Midbrain (tissue), 1 donor: ENCODE measurements around the gene MATCAP1.
A peak's percentile ranks its signal among the peaks of the same experiment; 100 is the strongest.

Experiments used
- DNase-seq: peaks from one replicate; lab custom pipeline; 2025; lab: John Stamatoyannopoulos, UW

Gene MATCAP1

DNA sequence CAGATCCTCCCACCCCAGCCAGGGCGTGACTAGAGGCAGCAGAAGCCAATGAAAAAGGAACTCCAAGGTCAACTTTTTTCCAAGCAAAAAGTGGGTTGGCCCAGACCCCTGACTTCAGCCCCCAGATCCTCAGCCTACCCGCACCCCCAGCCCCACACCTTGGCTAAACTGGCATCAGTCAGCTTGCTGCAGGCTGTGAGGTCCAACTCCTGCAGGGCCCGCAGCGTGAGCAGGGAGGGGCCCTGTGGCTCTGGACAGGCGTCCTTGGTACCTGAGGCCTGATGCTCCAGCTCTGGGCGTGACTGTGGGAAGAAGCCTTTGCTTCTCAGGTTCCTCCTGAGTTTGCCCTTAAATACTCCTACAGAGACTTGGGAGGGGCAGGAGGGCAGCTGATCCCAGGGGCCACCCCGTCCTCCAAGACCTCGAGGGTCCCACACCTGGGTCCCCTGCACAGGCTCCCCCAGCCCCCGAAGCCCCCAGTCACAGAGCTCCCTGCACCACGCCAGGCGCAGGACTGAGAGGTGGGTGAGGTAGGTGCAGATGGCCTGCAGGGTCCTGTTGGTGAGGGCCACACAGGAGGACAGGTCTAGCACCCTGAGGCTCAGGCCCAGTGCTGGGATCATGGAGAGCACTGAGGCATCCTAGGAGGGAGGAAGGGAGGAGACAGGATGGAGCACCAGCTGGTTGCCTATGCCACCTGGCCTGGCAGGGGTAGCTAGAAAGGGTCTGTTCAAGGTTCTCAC is 24.6 kb upstream of the MATCAP1 start:
- DNase-seq: no peak

DNA sequence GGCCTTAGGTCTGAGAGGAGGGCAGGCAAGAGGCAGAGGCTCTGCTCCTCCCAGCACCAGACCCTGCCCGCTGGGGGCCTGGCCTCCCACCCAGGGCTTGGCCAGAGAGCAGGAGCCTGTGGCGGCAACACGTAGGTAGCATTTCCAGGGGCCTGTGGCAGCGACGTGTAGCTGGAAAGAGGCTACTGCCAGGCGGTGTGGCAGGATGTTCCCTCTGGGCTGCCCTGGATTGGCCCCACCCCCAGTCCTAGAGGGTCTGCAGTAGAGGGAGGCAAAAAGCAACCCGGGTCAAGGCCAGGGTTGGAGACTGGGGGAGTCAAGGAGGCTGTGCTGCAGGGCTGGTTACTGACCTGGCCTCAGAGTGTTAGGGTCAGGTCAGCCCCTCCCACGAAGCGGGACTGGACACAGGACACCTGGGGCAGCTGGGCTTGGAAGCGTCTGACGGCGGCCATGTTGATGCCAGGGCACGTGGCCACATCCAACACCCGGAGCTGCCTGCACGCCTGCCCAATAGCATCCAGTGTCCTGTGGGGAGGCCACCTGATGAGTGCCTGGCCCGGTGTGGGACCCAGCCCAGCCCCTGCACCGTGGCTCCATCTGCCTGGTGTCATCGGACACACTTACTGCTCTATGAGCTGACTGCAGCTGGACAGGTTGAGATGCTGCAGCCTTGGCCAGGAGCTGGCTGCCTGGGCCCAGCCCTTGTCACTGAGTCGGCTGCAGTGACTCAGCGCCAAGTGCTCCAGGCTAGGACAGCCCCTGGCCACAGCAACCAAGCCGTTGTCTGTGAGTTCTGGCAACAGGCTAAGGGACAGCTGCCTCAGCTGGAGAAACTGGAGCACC is 23.7 kb upstream of the MATCAP1 start:
- DNase-seq: no peak

DNA sequence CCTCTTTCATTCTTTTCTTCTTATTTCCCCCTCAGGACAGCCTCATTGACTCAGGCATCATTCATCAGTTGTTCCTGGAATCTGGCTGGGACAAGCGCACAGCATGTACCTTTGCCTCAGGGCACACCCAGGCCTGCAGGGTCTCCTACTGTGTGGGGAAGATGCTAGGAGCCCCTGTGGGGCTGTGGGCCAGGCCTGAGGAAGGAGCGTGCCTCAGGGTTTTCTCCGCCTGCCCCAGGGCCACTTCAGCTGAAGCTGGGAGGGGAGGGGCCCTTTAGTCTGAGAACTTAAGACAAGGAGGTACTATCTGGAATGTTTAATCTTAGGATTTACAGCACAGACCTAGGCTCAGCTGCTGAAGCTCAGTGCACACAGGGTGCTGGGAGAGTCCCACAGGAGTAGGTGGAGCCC is 23.1 kb upstream of the MATCAP1 start:
- no peak for DNase-seq

DNA sequence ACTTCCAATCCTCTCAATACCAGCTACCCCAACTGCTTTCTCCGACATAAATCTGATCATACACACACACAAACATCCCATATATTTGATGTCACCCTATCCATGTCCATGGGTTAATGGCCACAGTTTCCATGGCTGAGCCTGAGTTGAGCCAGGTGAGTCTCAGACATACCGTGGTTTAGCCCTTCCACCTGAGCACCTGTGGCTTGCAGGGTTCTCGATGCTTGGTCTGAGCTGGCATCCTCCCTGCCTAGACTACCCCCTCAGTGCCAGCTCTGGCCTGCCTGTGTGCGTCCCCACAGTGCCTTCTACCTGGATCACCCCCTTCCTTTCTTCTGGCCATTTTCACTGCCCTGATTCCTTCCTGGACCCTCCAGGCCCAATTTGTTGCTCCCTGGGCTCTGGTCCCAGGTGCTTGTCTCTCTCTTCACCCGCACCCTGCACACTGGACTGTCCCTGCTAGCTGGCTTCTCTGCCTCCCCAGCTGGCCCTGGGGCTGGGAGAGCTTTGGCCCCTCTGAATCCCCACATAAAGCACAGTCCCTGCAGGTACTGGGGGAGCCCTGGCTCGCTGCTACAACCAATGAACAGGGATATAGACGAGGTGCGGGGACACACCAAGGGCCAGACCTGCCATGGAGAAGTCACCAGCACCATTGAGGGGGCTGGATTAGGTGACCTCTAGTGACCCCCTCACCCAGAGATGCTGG is 22.5 kb upstream of the MATCAP1 start:
- DNase-seq: no peak

DNA sequence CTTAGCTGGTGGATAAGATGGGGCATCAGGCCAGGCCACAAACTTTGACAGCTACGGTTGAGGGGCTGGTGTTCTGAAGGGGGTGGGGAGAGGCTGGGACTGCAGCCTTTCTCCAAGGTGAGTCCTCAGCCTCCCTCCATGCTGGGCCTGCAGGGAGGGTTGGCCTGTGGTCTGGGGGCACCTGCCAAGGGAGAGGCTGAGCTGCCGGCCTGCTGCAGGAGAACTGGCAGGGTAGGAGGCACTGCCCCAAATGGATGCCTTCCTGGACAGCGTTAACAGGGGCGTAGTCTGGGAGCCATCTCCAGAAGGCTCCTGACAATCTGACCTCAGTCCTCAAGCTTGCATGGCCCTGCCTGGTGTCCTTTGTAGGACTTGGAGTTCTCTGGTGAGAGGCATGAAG is 20.3 kb upstream of the MATCAP1 start:
- no peak for DNase-seq

DNA sequence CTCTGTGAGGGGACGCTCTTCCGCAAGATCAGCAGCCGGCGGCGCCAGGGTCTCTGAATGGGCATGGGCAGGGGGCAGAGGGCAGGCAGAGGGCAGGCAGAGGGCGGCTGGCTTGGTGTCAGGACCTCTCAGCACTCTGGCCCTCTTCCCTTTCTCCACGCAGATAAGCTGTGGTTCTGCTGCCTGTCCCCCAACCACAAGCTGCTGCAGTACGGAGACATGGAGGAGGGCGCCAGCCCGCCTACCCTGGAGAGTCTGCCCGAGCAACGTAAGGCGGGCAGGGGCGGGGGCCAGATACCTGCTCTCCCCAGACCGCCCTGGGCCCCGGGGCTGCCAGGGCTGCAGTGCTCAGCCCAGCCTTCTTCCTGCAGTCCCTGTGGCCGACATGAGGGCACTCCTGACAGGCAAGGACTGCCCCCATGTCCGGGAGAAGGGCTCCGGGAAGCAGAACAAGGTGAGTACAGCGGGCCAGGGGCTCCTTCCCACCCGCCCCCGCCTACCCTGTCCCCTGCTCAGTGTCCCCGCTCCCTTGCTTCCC is 19.3 kb upstream of the MATCAP1 start:
- DNase-seq: no peak

DNA sequence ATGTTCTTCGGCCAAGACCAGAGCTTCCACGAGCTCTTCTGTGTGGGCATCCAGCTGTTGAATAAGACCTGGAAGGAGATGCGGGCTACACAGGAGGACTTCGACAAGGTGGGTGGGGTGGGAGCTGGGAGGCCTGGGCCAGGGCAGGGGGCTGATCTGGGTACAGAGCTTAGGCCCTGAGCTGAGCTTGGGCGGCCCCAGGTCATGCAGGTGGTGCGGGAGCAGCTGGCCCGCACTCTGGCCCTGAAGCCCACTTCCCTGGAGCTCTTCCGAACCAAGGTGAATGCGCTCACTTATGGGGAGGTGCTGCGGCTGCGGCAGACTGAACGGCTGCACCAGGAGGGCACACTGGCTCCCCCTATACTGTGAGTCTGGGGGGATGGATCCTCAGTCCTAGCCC is 18.7 kb upstream of the MATCAP1 start:
- DNase-seq: no peak

DNA sequence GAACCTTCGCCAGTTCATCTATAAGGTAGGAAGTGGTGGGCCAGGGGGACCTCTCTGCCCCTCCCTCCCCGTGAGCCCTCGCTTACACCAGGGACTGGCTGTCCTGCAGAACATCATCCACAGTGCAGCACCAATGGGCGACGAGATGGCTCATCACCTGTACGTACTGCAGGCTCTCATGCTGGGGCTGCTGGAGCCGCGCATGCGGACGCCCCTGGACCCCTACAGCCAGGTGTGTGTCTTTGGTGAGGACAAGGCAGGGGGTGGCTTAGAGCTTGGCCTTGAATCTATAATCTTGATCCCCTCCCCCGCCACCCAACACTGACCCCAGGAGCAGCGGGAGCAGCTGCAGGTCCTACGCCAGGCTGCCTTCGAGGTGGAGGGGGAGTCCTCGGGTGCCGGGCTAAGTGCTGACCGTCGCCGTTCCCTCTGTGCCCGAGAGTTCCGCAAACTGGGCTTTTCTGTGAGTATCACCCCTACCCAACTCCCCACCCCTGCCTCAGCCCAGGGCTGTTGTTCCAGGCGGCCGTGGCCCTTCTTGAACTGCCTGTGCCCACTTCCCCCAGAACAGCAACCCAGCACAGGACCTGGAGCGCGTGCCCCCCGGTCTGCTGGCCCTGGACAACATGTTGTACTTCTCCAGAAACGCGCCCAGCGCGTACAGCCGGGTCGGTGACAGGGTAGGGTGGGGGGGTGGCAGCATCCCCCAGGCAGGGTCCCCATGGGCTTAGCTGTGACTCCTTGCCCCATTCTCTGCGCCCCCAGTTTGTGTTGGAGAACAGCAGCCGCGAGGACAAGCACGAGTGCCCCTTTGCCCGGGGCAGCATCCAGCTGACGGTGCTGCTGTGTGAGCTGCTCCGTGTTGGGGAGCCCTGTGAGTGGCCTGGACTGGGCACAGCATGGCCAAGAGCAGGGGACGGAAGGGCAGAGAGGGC is 17.9 kb upstream of the MATCAP1 start:
- DNase-seq: no peak

DNA sequence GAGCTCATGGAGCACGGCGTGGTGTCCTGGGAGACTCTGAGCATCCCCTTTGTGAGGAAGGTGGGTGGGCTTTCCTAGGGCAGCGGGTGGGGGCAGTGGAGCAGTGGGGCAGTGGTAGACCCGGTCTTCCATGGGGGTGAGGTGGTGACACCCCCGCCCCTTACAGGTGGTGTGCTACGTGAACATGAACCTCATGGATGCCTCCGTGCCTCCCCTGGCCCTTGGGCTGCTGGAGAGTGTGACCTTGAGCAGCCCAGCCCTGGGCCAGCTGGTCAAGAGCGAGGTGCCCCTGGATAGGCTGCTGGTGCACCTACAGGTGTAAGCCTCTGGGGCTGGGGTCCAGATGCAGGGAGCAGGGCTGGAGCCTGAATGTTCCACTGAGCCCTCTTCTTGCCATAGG is 16.7 kb upstream of the MATCAP1 start:
- DNase-seq: no peak

DNA sequence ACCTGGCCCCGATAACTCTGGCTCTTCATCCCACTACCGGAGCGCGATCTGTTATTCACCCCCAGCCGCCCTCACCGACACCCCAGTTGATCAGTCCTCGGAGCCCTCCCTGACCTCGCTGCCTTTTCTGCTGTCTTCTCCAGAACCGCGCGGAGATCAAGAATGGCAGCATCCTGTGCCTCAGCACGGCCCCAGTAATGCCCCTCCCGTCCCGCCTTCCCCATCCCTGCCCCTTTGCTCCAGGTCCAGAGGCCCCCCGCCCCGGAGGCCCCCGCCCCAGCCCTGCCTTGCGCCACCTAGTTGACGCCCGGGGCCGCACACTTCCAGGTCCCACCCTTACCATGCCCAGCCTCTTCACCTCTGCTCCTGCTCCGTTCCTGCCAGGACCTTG is 16.0 kb upstream of the MATCAP1 start:
- no peak for DNase-seq

DNA sequence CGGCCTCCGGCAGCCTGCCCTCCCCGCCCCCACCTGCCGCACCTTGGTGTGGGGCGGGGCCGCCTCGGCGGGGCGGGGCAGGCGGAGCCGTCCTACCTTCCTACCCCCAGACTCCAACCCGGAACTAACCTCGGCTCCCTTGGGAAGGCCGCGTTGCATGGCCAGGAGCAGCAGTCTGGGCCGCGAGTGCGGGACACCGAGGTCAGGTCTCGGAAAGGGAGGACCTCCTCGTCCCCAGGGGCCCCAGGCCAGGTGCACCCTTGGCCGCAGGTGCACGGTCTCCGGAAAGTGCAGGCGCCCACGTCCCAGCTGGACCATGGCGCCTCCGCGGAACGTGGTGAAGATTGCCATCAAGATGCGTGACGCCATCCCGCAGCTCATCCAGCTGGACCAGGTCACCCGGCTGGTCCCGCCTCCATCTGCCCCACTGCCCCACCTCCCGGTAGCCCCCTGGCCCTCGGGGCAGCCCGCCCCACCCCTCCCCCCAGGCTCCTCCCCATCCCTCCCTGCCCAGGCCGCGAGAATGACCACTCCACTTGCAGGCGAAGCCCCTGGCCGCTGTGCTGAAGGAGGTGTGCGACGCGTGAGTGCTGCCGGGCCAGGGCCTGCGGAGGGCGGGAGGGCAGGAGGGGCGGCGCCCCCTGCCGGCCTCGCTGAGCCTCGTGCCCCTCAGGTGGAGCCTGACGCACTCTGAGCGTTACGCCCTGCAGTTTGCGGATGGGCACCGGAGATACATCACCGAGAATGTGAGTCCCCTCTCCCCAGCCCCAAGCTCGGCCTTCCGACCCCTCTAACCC is 15.4 kb upstream of the MATCAP1 start, which contains the start of gene ELMO3:
Gene ELMO3, plus strand, starts transcription at position 121 of the 797 bp plus-strand sequence. Its CDS starts 196 bp downstream, at position 317.
- DNase-seq: no peak

DNA sequence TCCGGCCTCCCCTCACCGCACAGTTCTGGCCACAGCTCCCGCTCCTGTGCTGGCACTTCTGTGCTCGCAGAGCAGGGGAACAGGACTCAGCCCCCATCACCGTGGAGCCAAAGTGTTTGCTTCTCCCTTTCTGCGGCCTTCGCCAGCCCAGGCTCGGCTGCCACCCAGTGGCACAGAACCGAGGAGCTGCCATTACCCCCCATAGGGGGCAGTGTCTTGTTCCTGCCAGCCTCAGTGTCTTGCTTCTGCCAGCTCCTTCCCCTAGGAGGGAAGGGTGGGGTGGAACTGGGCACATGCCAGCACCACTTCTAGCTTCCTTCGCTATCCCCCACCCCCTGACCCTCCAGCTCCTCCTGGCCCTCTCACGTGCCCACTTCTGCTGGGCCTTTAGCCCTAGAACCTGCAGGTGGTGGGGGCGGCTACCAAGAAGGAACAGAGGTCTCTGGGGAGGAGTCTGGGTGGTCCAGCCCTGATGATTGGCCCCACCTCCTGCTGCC is 14.5 kb upstream of the MATCAP1 start:
- peak; percentile 49 for DNase-seq

DNA sequence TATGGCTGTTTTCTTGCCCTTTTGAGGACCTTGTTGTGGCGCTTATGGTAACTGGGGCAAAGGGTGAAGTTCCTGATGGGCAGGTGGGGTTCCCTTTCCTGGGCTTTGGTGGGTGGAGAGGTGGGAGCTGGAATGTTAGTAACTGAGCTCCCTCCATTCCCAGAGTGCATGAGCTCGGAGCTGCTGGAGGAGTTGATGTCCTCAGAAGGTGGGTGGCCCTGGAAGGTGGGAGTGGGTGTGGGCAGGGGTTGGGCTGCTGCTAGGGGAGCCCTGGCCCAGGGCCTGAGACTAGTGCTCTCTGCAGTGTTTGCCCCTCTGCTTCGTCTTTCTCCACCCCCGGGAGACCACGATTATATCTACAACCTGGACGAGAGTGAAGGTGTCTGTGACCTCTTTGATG is 13.9 kb upstream of the MATCAP1 start:
- no peak for DNase-seq

DNA sequence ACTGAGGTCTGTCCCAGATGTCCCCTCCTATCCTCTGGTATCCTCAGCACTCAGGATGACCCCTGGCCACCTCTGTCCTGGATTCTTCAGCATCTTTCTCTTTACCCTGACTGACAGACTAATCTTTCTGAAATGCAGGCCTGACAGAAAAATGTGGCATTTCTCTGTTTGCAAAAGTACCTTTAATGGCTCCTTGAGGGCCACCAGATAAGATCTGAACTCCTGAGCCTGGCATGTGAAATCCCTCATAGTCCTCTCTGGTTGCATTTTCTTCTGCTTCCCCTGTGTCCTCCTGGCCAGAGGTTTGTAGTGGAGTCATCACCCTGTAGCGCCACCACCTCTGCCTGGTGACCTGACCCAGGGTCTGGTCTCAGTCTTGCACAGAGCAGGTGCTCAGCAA is 13.1 kb upstream of the MATCAP1 start:
- DNase-seq: no peak

DNA sequence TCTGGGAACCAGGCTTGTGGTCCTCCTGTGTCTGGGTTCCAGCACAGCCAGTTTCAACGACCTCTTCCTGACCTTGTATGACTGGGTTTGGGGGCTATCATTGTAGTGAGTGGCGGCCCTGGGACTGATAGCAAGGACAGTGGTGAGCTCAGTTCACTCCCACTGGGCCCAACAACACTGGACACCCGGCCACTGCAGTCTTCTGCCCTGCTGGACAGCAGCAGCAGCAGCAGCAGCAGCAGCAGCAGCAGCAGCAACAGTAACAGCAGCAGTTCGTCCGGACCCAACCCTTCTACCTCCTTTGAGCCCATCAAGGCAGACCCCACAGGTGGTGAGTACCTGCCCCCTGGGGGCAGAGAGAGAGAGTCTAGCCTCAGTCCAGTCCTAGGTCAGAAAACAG is 11.9 kb upstream of the MATCAP1 start:
- DNase-seq: no peak

DNA sequence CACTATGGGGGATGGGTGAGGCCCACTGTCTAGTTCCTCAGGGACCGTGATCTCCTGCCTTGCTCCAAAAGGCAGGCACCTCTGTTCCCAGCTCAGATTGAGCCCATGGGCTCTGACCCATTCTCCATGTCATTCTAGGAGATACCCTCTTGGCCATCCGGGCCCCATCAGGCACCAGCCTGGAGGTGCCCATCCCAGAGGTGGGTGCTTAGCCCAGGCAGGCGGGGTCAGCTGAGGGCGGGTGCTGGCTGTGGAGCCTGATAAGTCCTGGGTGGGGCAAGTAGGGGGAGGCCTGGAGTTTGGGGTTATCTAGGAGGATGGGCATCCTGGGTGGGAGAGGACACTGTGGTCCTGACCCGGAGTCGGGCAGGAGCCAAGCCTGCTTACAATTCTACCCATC is 10.5 kb upstream of the MATCAP1 start:
- no peak for DNase-seq

DNA sequence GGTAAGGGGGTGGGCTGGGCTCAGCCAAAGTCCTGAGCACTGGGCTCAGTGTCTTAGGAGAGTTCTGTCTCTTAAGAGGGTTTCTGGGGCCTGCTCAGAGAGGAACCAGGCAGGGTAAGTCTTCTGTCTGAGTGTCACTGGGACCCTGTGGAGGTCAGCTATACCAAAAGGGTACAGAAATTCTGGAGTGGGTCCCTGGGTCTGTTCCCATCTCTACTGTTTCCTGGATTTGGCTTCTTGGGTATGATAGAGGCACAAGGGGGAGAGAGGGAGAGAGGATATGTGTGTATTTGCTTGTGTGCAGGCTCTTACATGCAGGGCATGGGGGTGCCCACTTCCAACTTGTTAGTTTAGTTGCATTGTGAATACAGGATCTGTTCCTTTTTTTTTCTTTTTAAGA is 9.8 kb upstream of the MATCAP1 start:
- no peak for DNase-seq

DNA sequence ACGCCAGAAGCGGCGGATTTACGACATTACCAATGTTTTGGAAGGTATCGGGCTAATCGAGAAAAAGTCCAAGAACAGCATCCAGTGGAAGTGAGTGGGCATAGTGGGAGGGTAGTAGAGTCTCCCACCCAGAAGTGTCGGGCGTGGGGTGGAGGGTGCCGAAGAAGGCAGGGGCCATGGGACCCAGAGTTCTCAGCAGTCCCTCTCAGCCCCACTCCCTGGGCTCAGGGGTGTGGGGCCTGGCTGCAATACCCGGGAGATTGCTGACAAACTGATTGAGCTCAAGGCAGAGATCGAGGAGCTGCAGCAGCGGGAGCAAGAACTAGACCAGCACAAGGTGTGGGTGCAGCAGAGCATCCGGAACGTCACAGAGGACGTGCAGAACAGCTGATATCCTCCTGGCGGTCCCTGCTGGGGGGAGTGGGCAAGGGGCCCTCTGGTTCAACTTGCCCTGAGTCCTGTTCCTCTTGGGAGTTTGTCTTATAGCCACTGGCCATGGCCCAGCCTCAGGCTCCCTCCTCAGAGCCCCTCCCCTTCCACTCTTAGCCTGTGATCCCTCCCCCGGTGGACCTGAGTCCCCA is 9.1 kb upstream of the MATCAP1 start:
- DNase-seq: no peak

DNA sequence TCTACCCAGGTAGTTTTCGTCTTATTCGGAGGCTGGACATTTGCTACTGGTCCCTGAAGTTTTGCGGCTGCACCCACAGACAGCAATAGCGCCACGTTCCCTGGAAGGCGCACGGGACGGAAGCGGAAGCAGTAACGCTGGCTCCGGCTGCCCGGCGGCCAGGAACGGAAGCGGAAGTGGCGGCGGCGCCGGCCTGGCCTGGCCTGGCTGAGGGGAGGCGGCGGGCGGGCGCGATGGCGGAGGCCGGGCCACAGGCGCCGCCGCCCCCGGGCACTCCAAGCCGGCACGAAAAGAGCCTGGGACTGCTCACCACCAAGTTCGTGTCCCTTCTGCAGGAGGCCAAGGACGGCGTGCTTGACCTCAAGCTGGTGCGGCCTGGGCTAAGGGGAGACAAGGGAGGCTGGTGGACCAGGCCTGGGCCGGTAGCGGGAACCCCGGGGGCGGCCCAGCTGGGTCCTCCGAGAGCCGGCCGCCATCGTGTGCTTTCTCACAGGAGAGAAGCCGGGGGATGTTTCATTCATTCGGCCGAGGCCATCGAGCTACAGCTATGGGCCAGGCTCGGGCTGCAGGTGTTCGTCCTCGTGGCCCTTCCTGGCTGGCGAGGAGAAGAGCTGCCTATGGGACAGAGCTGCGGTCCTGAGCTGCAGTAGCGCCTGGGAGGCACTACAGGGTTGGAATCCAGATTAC is 8.4 kb upstream of the MATCAP1 start, which contains the start of gene E2F4:
Gene E2F4, plus strand, starts transcription at position 161 of the 687 bp plus-strand sequence. Its CDS starts 73 bp downstream, at position 234.
- peak; percentile 96 for DNase-seq
